Lower leg skin (tissue), 3 donors: ENCODE data around the gene NGLY1.

Experiments used
- POLR2A ChIP-seq, 2 donors: fragments of 450-650 bp; IDR thresholded peaks; one replicate each; pipeline ENCODE4 v1.6.1; 2016 to 2017; ENCODE audit warnings: antibody characterized with exemption in 2 of 2, mild to moderate bottlenecking in 1 of 2, moderate library complexity in 1 of 2
- TF ChIP-seq, protein P1 (sequence below), 3 donors: fragments of 450-650 bp; IDR thresholded peaks; one replicate each; pipeline ENCODE4 v1.5.1; 2016; ENCODE audit warnings: antibody characterized with exemption in 3 of 3, mild to moderate bottlenecking in 3 of 3, moderate library complexity in 2 of 3

DNA sequence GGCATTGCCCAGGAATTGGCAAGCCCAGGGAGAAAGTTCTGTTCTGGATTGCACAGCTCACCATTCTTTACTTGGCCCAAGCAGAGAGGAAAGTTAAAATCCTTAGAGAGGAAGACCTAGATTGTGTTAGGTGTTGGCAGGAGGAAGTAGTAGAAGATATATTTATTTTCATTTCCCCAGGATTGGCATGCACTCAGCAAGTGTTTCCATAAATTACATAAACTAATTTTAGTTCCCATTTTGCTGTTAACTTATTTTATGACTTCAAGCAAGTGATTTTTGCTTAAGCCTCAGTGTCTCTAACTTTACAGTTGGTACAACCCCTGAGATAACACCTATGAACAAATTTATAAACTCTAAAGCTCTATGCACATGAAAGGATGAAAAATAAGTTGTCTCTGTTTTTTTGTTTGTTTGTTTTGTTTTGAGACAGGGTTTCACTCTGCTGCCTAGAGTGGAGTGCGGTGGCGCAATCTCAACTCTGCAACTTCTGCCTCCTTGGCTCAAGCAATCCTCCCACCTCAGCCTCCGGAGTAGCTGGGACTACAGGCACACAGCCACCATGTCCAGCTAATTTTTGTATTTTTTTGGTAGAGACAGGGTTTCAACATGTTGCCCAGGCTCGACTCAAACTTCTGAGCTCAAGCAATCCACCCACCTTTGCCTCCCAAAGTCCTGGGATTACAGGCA is 87.4 kb downstream of the NGLY1 start:
- no peak for TF ChIP-seq POLR2A (IDR thresholded peaks at IDR 0.05)
- TF ChIP-seq, protein P1, sequence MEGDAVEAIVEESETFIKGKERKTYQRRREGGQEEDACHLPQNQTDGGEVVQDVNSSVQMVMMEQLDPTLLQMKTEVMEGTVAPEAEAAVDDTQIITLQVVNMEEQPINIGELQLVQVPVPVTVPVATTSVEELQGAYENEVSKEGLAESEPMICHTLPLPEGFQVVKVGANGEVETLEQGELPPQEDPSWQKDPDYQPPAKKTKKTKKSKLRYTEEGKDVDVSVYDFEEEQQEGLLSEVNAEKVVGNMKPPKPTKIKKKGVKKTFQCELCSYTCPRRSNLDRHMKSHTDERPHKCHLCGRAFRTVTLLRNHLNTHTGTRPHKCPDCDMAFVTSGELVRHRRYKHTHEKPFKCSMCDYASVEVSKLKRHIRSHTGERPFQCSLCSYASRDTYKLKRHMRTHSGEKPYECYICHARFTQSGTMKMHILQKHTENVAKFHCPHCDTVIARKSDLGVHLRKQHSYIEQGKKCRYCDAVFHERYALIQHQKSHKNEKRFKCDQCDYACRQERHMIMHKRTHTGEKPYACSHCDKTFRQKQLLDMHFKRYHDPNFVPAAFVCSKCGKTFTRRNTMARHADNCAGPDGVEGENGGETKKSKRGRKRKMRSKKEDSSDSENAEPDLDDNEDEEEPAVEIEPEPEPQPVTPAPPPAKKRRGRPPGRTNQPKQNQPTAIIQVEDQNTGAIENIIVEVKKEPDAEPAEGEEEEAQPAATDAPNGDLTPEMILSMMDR (IDR thresholded peaks at IDR 0.05): no peak
